Osteocyte (in vitro differentiated cells): ENCODE data around the gene ADRB1. TPM values are rescaled to one million over a fixed set of nuclear protein-coding genes. Genes with fewer than 3 reads are reported as not detected.

Source experiments
- DNase-seq: peaks from one replicate; pipeline ENCODE4 v3.0.0; 2021; ENCODE audit warnings: mixed read lengths; ENCODE audit not compliant: unreplicated experiment; ENCODE audit errors: extremely low spot score
- H3K27ac Mint-ChIP-seq: one replicate; pipeline ENCODE4 v1.8.0; 2021; ENCODE audit warnings: mild to moderate bottlenecking, mixed read lengths; ENCODE audit not compliant: unreplicated experiment
- H3K27me3 Mint-ChIP-seq: one replicate; pipeline ENCODE4 v1.8.0; 2021; ENCODE audit warnings: mixed read lengths; ENCODE audit not compliant: unreplicated experiment
- H3K36me3 Mint-ChIP-seq: one replicate; pipeline ENCODE4 v1.8.0; 2021; ENCODE audit warnings: mixed read lengths; ENCODE audit not compliant: unreplicated experiment
- H3K4me1 Mint-ChIP-seq: one replicate; pipeline ENCODE4 v1.8.0; 2021; ENCODE audit warnings: mixed read lengths; ENCODE audit not compliant: unreplicated experiment
- H3K4me3 Mint-ChIP-seq: one replicate; pipeline ENCODE4 v1.8.0; 2021; ENCODE audit warnings: mild to moderate bottlenecking, moderate library complexity, mixed read lengths; ENCODE audit not compliant: unreplicated experiment
- H3K9me3 Mint-ChIP-seq: one replicate; pipeline ENCODE4 v1.8.0; 2021; ENCODE audit warnings: mixed read lengths; ENCODE audit not compliant: unreplicated experiment
- CTCF ChIP-seq: fragments of 200-600 bp; sonication (generic); IDR thresholded peaks from 2 replicates; pipeline ENCODE4 v1.5.0; 2021; ENCODE audit warnings: antibody characterized with exemption, mild to moderate bottlenecking, moderate library complexity
- total RNA-seq: library from RNA; stranded (reverse); gene quantifications from 2 replicates; pipeline ENCODE4 v1.2.1, GENCODE V29; 2021

Gene ADRB1
- total RNA-seq, 1 donor from 2014 or later: 0.97 TPM

- no peak for TF ChIP-seq CTCF
- no peak overlapping the region for H3K4me3 Mint-ChIP-seq
- no peaks in the 10 kb centered on the region for H3K36me3 Mint-ChIP-seq
- no peak for DNase-seq
- no peaks in the 10 kb centered on the region for H3K9me3 Mint-ChIP-seq
- peaks cover 6% of the 10 kb centered on the region for H3K4me1 Mint-ChIP-seq
- no peak overlapping the region for H3K27ac Mint-ChIP-seq
- no peaks in the 10 kb centered on the region for H3K27me3 Mint-ChIP-seq
These were observed 4.8 kb upstream of the ADRB1 start for GRCh38 chr10:114038819-114039218.

- no peak overlapping the region for H3K27ac Mint-ChIP-seq
- H3K36me3 Mint-ChIP-seq: no peaks in the 10 kb centered on the region
- H3K9me3 Mint-ChIP-seq: no peaks in the 10 kb centered on the region
- no peak overlapping the region for H3K4me3 Mint-ChIP-seq
- H3K4me1 Mint-ChIP-seq: peaks cover 14% of the 10 kb centered on the region
- TF ChIP-seq CTCF: no peak
- peaks cover 12% of the 10 kb centered on the region for H3K27me3 Mint-ChIP-seq
- DNase-seq: no peak
These were observed 2.5 kb upstream of the ADRB1 start for GRCh38 chr10:114041166-114041565.

GRCh38 chr10:114042895-114043531 lies 653 bp upstream of the ADRB1 start:
- no peak for TF ChIP-seq CTCF
- peaks cover 16% of the 10 kb centered on the region for H3K4me1 Mint-ChIP-seq
- H3K27ac Mint-ChIP-seq: peak overlapping the region; percentile 37
- no peaks in the 10 kb centered on the region for H3K36me3 Mint-ChIP-seq
- H3K9me3 Mint-ChIP-seq: no peaks in the 10 kb centered on the region
- peak overlapping the region; percentile 84 for H3K4me3 Mint-ChIP-seq
- H3K27me3 Mint-ChIP-seq: peaks cover 22% of the 10 kb centered on the region
- no peak for DNase-seq

GRCh38 chr10:114044247-114045135 lies 825 bp downstream of the ADRB1 start:
- H3K27me3 Mint-ChIP-seq: peaks cover 36% of the 10 kb centered on the region
- H3K9me3 Mint-ChIP-seq: no peaks in the 10 kb centered on the region
- peak overlapping the region; percentile 71 for H3K4me3 Mint-ChIP-seq
- H3K27ac Mint-ChIP-seq: no peak overlapping the region
- no peak for TF ChIP-seq CTCF
- no peak for DNase-seq
- peaks cover 3% of the 10 kb centered on the region for H3K36me3 Mint-ChIP-seq
- H3K4me1 Mint-ChIP-seq: peaks cover 16% of the 10 kb centered on the region
